HG03175 (cell line): ENCODE data around the gene RDX.

Source experiments
- ATAC-seq: cut with Tn5 transposase; IDR thresholded peaks from one replicate; pipeline ENCODE4 v1.9.1; 2021; ENCODE audit warnings: mild to moderate bottlenecking, moderate library complexity; ENCODE audit not compliant: unreplicated experiment

RDX gene

DNA sequence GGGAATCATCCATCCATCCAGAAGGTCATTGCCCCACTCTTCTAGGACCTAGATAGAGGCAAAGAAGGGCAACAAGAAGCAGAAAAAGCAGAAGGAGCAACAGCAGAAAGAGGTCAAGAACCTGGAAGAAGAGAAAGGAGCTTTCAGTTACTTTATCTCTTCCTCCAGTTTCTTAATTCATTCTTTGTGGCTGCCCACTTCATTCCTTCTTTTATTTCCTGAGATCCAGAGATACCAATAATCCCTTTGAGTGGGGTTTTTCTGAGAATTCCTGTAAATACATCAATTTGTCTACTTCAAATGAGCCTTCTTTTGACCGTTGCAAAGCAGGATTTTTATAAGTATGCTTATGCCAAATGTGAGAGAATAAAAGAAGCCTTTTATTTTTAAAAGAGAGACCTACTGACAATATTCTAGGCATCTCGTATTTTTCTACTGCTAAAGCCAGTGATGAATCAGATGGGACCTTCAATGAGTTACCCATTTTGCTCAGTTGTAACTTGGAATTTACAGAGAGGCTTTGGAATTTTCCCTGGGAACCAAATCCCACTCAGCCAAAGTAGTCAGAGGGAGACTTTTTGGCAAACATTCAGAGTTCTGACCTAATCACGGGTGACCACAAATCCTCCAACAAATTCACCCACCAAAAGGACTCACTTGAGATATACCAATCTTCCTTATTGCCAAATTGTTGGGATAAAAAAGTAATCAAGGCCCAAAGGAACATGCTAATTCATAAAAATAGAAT is 148.3 kb downstream of the RDX start:
- ATAC-seq = no peak

DNA sequence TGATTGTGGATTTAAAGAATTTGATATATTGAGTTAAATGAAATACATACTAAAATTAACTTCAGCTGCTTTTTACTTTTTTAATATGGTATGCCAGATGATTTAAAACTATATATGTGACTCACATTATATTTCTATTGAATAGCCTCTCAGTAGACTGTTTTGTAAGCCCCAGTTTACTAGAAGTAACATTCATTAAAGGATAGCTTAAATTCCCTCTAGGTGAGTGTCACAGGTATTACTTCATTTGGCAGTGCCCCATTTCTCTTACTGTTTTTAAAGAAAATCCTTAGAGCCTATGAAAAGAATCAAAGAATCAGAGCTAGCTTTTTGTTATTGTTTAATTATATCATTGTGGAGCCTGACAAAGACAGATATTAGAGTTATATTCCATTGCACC is 154.6 kb downstream of the RDX start:
- ATAC-seq = no peak

DNA sequence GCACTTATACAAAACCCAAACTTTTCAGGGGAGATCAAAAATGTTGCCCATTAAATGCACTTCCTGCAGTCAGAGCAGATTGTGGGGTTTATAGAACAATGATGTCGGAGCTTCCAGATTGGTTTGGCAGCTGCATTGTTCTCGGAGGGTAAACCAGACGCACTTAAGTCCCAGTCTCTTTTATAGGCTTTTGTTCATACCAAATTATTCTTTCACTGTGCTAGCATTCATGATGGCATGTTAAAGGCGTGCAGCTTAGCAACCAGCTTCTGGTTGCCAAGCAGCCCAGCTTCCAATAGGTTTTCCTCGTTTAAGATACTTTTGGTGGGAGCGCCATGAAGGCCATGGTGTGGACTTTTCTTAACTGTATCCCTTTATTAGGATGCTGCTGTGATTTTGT is 162.3 kb downstream of the RDX start:
- ATAC-seq = no peak

DNA sequence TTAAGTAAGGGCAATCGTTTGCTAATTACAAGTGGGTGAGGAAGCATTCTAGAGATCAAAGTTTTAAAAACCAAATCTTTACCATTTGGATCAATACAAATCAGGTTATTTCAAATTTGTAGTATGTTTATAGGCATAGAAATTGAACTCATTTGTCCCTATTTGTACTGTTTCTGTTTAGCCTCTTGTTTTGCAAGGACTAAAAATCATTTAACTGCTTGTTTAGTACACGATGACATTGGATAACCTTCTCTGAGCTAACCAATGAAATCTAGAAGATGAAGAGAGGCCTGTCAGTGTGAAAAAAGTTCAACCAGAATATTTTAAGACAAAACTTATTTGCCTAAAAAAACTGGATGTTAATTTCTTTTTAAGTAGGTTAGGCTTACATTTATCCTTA is 163.3 kb downstream of the RDX start:
- ATAC-seq = no peak

DNA sequence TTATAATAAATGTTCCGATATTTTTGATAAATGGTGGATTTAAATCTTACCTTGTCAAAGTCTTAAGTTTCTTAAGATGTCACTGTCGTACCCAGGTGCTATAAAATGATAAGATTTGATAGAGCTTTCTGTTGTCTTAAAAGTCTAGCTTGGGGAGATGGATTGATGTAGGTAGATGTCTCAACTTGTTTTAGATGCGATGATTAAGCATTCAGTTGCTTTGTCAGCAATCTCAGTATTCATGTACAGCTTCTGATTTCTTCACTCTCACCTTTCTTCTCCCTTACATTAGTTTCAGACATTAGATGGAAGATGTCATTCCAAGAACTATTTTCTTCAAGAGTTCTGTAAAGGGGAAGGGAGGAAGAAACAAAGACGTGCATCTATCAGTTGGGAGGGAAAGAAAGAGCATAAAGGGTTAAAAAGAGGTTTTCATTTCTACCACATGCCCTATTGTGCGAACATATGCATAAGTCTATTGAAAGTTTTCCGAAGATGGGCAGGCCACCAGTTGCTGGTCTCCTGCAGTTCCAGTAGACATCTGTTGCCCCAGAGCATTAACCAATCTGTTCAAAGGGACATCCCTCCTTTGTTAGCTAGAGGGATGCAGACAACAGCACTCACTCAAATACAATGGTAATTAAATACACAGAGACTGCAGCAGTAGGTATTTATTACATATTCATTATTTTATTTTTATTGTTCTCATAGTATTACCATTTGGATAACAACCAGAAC is 164.9 kb downstream of the RDX start:
- no peak for ATAC-seq

DNA sequence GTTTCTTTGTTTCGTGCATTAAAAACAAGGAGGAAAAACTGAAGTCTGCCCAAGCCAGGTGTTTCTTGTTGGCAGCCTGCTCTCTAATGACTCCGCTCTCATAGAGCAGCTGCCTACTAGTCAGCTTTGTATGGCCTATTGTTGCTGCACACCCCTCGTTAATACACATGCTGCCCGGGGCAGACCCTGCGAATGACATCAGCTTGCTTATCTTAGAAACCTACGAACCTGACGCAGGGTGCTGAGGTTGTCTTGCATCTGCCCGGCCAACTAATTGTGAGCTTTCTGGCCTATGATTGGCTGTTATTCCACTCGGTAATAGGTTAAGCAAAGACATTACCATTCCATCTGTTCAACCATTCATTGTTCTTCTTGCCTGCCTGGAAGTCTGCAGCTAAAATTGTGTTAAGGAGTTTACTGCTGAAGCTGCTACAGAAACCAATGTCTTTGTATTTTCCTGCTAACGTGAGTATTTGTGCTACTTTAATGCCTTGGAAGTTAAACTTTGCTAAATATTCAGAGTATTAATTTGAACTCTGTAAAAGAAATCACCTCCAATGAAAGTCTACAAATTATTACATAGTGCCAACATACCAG is 165.7 kb downstream of the RDX start:
- ATAC-seq = no peak

DNA sequence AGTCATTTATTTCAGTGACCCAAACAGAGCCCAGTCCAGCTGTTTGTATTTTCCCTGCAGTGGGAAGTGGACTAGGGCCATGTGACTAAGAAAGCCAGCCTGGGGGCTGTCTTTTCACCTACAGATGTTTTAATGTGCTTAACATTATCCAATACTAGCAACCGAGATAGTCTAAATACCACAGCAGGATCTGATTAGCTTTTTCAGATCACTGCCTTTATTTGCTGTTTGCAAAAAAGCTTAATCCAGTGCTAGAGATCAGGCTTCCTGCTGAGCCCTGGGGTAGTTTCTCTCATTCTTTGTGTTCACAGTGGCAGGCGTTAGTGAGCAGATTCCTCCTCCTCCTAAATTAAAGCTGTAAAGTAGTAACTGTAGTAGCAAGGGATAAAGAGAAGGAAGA is 168.3 kb downstream of the RDX start:
- ATAC-seq = no peak

DNA sequence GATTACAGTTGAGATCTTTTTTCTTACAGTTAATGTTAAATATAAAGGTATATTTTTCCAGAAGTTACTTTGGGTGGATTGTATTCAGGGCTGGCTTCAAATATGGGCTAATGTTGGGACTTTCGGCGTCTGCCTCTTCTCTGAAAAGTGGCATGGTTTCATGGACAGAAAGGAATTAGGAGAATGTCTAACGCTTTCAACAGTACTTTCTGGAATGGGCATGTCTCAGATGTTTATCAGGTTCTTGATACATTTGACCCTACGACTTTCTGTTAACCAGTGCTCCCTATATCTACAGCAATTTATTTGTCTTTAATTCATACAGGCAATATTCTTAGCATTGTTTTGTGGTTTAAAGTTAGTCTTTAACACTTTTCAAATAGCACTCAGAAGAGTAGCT is 169.5 kb downstream of the RDX start:
- no peak for ATAC-seq

DNA sequence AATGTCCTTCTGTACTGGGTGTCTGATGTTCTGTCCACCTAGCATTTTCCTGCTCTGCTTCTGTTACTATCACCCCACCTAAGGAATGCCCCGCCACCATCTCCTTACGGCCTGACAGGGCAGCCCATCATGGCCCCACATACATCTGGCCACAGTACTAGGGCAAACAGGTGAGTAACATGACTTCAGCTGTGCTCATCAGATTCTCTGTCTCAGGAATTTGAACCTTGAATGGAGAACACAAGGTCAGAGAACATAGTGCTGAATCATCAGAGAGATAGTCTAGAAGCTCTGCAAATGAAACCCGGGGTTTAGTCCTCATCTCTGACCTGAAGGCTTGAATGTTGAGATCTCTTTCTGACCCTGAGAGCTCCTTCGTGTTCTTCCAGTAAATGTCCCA is 170.8 kb downstream of the RDX start:
- no peak for ATAC-seq
